CD14-positive monocyte (primary cell): ENCODE results near the gene AP1B1. TPM values are rescaled to one million over a fixed set of nuclear protein-coding genes. Genes with fewer than 3 reads are reported as not detected.

Experiments used
- DNase-seq, 3 donors: peaks; one replicate each; pipeline ENCODE4 v3.0.0-alpha.2; 2011 to 2022
- H2AFZ ChIP-seq: 2 replicates; pipeline ENCODE4 v1.6.0; 2012; ENCODE audit warnings: mild to moderate bottlenecking, low read depth, low read length, inconsistent platforms; ENCODE audit not compliant: insufficient read depth, poor library complexity, severe bottlenecking
- H3K27ac ChIP-seq, 2 donors: 1 replicate in 1 of 2; 2 replicates in 1 of 2; pipeline ENCODE4 v1.5.1; 2012 to 2013; ENCODE audit warnings: low read length in 2 of 2, control low read depth in 1 of 2, inconsistent platforms in 1 of 2, low read depth in 1 of 2, mild to moderate bottlenecking in 1 of 2
- H3K27me3 ChIP-seq, 2 donors: one replicate each; pipeline versions ENCODE4 v1.6.0 to v1.6.1; 2011 to 2013; ENCODE audit warnings: low read length in 2 of 2; ENCODE audit not compliant: control insufficient read depth in 2 of 2, insufficient read depth in 2 of 2
- H3K36me3 ChIP-seq, 2 donors: replicated peaks in 1 of 2; 1 replicate in 1 of 2; 2 replicates in 1 of 2; pipeline versions ENCODE4 v1.5.1 to v1.6.1; 2012 to 2013; ENCODE audit warnings: low read length in 2 of 2, control low read depth in 1 of 2, inconsistent platforms in 1 of 2, mild to moderate bottlenecking in 1 of 2; ENCODE audit not compliant: insufficient read depth in 2 of 2, control insufficient read depth in 1 of 2
- H3K4me1 ChIP-seq, 2 donors: 1 replicate in 1 of 2; 2 replicates in 1 of 2; pipeline versions ENCODE4 v1.5.1 to v1.6.1; 2012 to 2013; ENCODE audit warnings: low read length in 2 of 2, control low read depth in 1 of 2, inconsistent platforms in 1 of 2, mild to moderate bottlenecking in 1 of 2, moderate library complexity in 1 of 2; ENCODE audit not compliant: insufficient read depth in 2 of 2, control insufficient read depth in 1 of 2
- H3K4me2 ChIP-seq: replicated peaks from 2 replicates; pipeline ENCODE3; 2012; ENCODE audit warnings: low read length, moderate library complexity, mild to moderate bottlenecking; ENCODE audit not compliant: poor library complexity, severe bottlenecking; ENCODE audit errors: extremely low read depth
- H3K4me3 ChIP-seq, 3 experiments: fragments of 200-600 bp in 1 of 3; sonication (generic) in 1 of 3; replicated peaks in 1 of 3; 1 replicate in 2 of 3; 2 replicates in 1 of 3; pipeline ENCODE4 v1.5.1; 2011 to 2013; ENCODE audit warnings: low read length in 3 of 3, mild to moderate bottlenecking in 3 of 3, control low read depth in 2 of 3, low read depth in 2 of 3, inconsistent platforms in 1 of 3, moderate library complexity in 1 of 3
- H3K79me2 ChIP-seq: 2 replicates; pipeline ENCODE4 v1.6.0; 2012; ENCODE audit warnings: mild to moderate bottlenecking, control low read depth, inconsistent platforms, low read length, moderate library complexity; ENCODE audit not compliant: insufficient read depth
- H3K9ac ChIP-seq: 2 replicates; pipeline ENCODE4 v1.6.0; 2017; ENCODE audit warnings: low read length, mild to moderate bottlenecking; ENCODE audit not compliant: insufficient read depth, poor library complexity, severe bottlenecking
- H3K9me3 ChIP-seq, 2 donors: replicated peaks in 1 of 2; 1 replicate in 1 of 2; 2 replicates in 1 of 2; pipeline versions ENCODE4 v1.5.1 to v1.6.1; 2012 to 2013; ENCODE audit warnings: low read length in 2 of 2, control low read depth in 1 of 2; ENCODE audit not compliant: control insufficient read depth in 1 of 2, insufficient read depth in 1 of 2
- H4K20me1 ChIP-seq: 2 replicates; pipeline ENCODE4 v1.6.0; 2012; ENCODE audit warnings: mild to moderate bottlenecking, low read length, control low read depth, moderate library complexity; ENCODE audit not compliant: insufficient read depth
- H3K27ac Mint-ChIP-seq, 7 donors: one replicate each; pipeline ENCODE4 v1.8.0; 2020; ENCODE audit warnings: mild to moderate bottlenecking in 7 of 7, mixed read lengths in 7 of 7, moderate library complexity in 6 of 7, inconsistent platforms in 2 of 7
- H3K27me3 Mint-ChIP-seq, 3 donors: one replicate each; pipeline ENCODE4 v1.8.0; 2021 to 2022; ENCODE audit warnings: low read depth in 3 of 3, mild to moderate bottlenecking in 3 of 3, mixed read lengths in 3 of 3, moderate library complexity in 3 of 3, inconsistent platforms in 1 of 3
- H3K36me3 Mint-ChIP-seq, 2 donors: one replicate each; pipeline ENCODE4 v1.8.0; 2020; ENCODE audit warnings: mixed read lengths in 2 of 2, inconsistent platforms in 1 of 2, mild to moderate bottlenecking in 1 of 2
- H3K4me1 Mint-ChIP-seq: one replicate; pipeline ENCODE4 v1.8.0; 2020; ENCODE audit warnings: mild to moderate bottlenecking, mixed read lengths
- H3K4me3 Mint-ChIP-seq, 2 donors: one replicate each; pipeline ENCODE4 v1.8.0; 2020; ENCODE audit warnings: mild to moderate bottlenecking in 2 of 2, mixed read lengths in 2 of 2, moderate library complexity in 1 of 2
- H3K9me3 Mint-ChIP-seq, 7 donors: one replicate each; pipeline ENCODE4 v1.8.0; 2020 to 2022; ENCODE audit warnings: mixed read lengths in 7 of 7, mild to moderate bottlenecking in 6 of 7, moderate library complexity in 6 of 7, inconsistent platforms in 2 of 7
- WGBS: methylation state at CpG from one replicate; pipeline ENCODE4 v1.1.5; 2013; ENCODE audit warnings: missing lambda C conversion rate; ENCODE audit not compliant: insufficient coverage; 5-methylcytosine and 5-hydroxymethylcytosine counted together
- intact Hi-C, 2 donors: fragments of 100-400 bp; cut with micrococcal nuclease; formaldehyde crosslinking; loops; one replicate each; pipeline versions ENCODE4 v1.15.0 to v1.15.1; 2023
- polyA plus RNA-seq, 3 donors: library from polyadenylated mRNA; depleted of rRNA in 1 of 3; unstranded in 2 of 3; stranded (reverse) in 1 of 3; fragments of 300-500 nt in 2 of 3; fragments of >200 nt in 1 of 3; fragmentation: Illumina TruSeq in 2 of 3; gene quantifications; 1 replicate in 2 of 3; 2 replicates in 1 of 3; pipeline ENCODE4 v1.2.3, GENCODE V29; 2012 to 2021
- TF ChIP-seq, protein P1 (sequence below): fragments of 200-600 bp; IDR thresholded peaks from one replicate; pipeline ENCODE4 v1.8.0; 2022; ENCODE audit warnings: antibody characterized with exemption, mild to moderate bottlenecking

The AP1B1 gene
- polyA plus RNA-seq, 3 donors: 29.0 to 102 (median 40.3) TPM

DNA sequence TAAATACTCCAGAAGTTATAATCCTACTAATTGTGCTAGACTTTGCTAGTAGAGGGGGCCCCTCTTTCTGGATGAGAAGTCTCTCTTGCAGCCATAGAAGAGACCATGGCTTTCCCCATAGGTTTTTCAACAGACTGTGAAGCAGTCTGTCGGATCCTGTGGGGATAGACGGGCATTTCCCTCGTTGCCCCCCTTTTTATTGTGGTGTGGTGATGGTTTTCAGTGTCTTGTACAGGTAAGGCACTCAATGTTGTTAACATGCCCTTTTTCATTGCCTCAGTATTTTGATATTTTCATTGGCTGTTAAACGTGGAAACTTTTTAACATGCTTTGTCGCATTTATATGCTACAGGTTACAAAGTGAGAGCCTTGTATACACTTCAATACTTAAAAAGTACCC lies 98.3 kb downstream of the AP1B1 start:
- H3K79me2 ChIP-seq: peaks cover 67% of the 10 kb centered on the region
- no peaks in the 10 kb centered on the region for H3K4me1 ChIP-seq
- no peaks in the 10 kb centered on the region for H3K9me3 Mint-ChIP-seq
- H3K27ac Mint-ChIP-seq: no peak overlapping the region
- no peak overlapping the region for H3K4me3 ChIP-seq
- peaks cover 97 to 100% of the 10 kb centered on the region in 2 donors for H3K36me3 ChIP-seq
- peaks cover 100% of the 10 kb centered on the region for H4K20me1 ChIP-seq
- TF ChIP-seq, protein P1, sequence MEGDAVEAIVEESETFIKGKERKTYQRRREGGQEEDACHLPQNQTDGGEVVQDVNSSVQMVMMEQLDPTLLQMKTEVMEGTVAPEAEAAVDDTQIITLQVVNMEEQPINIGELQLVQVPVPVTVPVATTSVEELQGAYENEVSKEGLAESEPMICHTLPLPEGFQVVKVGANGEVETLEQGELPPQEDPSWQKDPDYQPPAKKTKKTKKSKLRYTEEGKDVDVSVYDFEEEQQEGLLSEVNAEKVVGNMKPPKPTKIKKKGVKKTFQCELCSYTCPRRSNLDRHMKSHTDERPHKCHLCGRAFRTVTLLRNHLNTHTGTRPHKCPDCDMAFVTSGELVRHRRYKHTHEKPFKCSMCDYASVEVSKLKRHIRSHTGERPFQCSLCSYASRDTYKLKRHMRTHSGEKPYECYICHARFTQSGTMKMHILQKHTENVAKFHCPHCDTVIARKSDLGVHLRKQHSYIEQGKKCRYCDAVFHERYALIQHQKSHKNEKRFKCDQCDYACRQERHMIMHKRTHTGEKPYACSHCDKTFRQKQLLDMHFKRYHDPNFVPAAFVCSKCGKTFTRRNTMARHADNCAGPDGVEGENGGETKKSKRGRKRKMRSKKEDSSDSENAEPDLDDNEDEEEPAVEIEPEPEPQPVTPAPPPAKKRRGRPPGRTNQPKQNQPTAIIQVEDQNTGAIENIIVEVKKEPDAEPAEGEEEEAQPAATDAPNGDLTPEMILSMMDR: no peak
- H3K27me3 ChIP-seq: no peaks in the 10 kb centered on the region
- no peak for DNase-seq
- WGBS: no CpG with 5 or more reads among the region's 5 CpGs
- no peak overlapping the region for H3K4me3 Mint-ChIP-seq
- H2AFZ ChIP-seq: no peak overlapping the region
- no peaks in the 10 kb centered on the region for H3K9me3 ChIP-seq
- H3K4me2 ChIP-seq: no peak overlapping the region
- H3K9ac ChIP-seq: no peak overlapping the region
- H3K4me1 Mint-ChIP-seq: no peaks in the 10 kb centered on the region
- intact Hi-C loops: no loop called here
- H3K36me3 Mint-ChIP-seq: peaks cover 88 to 98% of the 10 kb centered on the region in 2 donors
- H3K27ac ChIP-seq: no peak overlapping the region
- no peaks in the 10 kb centered on the region for H3K27me3 Mint-ChIP-seq

DNA sequence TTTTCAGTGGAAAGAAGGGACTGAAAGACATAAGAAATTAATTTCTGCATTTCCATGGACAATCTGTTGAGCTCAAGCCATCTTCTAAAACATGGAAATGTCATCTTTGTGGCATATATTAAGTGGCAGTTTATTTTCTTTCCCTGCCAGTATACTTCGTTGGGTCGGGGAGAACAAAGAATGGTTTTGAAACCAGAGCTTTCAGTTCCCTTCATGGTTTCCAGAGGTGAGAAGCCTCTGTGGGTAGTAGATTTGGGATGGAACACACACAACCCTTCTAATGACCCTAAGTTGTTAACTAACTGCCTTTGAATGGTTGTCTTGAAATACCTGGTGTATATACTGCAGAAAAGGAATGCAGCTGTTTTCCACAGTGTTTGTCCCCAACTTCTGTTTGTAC lies 99.5 kb downstream of the AP1B1 start:
- Mint-ChIP-seq H3K27me3 (no peaks in the 10 kb centered on the region), H3K4me1 (no peaks in the 10 kb centered on the region), H3K9me3 (no peaks in the 10 kb centered on the region), H3K4me3 (no peak overlapping the region), H3K36me3 (peaks cover 88 to 97% of the 10 kb centered on the region in 2 donors), H3K27ac (no peak overlapping the region)
- H3K9me3 ChIP-seq: no peaks in the 10 kb centered on the region
- DNase-seq: no peak
- H3K36me3 ChIP-seq: peaks cover 96 to 100% of the 10 kb centered on the region in 2 donors
- H3K27me3 ChIP-seq: no peaks in the 10 kb centered on the region
- no CpG with 5 or more reads among the region's 2 CpGs for WGBS
- H3K9ac ChIP-seq: no peak overlapping the region
- peak overlapping the region in 1 of 2 donors; percentile 3 for H3K27ac ChIP-seq
- H3K4me2 ChIP-seq: no peak overlapping the region
- no peak overlapping the region for H3K4me3 ChIP-seq
- peaks cover 100% of the 10 kb centered on the region for H4K20me1 ChIP-seq
- TF ChIP-seq, protein P1: no peak
- H3K79me2 ChIP-seq: peaks cover 78% of the 10 kb centered on the region
- H2AFZ ChIP-seq: no peak overlapping the region
- H3K4me1 ChIP-seq: no peaks in the 10 kb centered on the region
- intact Hi-C loops: no loop called here
